HepG2 (cell line): ENCODE measurements around the gene WWTR1. TPM values are rescaled to one million over a fixed set of nuclear protein-coding genes. Genes with fewer than 3 reads are reported as not detected.

Source experiments
- ADNP ChIP-seq: sonication (generic); formaldehyde crosslinking; IDR thresholded peaks from 2 replicates; pipeline ENCODE4 v1.4.0; 2020; ENCODE audit warnings: missing genetic modification reagents
- CEBPG ChIP-seq: IDR thresholded peaks from 2 replicates; pipeline ENCODE4 v1.6.1; 2016
- FLYWCH1 ChIP-seq: sonication (generic); formaldehyde crosslinking; IDR thresholded peaks from 2 replicates; pipeline ENCODE4 v1.8.1; 2023; ENCODE audit warnings: mild to moderate bottlenecking, missing genetic modification reagents
- GABPB1 ChIP-seq: IDR thresholded peaks from 2 replicates; pipeline ENCODE4 v1.6.1; 2016; ENCODE audit warnings: mild to moderate bottlenecking, missing genetic modification reagents, moderate library complexity, missing compliant biosample characterization
- GTF2F1 ChIP-seq: fragments of 150-350 bp; IDR thresholded peaks from 2 replicates; pipeline ENCODE4 v1.6.1; 2014; ENCODE audit warnings: low read length
- HOXA7 ChIP-seq: sonication (generic); formaldehyde crosslinking; IDR thresholded peaks from 2 replicates; pipeline ENCODE4 v1.8.1; 2022; ENCODE audit warnings: mild to moderate bottlenecking, missing genetic modification reagents, moderate library complexity
- IRF2 ChIP-seq: IDR thresholded peaks from 2 replicates; pipeline ENCODE4 v1.6.1; 2018; ENCODE audit warnings: missing genetic modification reagents, missing compliant biosample characterization
- ISL2 ChIP-seq: sonication (generic); formaldehyde crosslinking; IDR thresholded peaks from 2 replicates; pipeline ENCODE4 v1.5.0; 2020; ENCODE audit warnings: missing genetic modification reagents
- KDM5B ChIP-seq: sonication (generic); formaldehyde crosslinking; IDR thresholded peaks from 2 replicates; pipeline ENCODE4 v1.4.0; 2020; ENCODE audit warnings: missing genetic modification reagents, mild to moderate bottlenecking, borderline replicate concordance
- STAT5B ChIP-seq: sonication (generic); formaldehyde crosslinking; IDR thresholded peaks from 2 replicates; pipeline ENCODE4 v1.4.0; 2020; ENCODE audit warnings: missing genetic modification reagents
- ZIK1 ChIP-seq: sonication (generic); formaldehyde crosslinking; IDR thresholded peaks from 2 replicates; pipeline ENCODE4 v1.5.0; 2020; ENCODE audit warnings: mild to moderate bottlenecking, low read depth, missing genetic modification reagents, borderline replicate concordance
- ZNF337 ChIP-seq: sonication (generic); formaldehyde crosslinking; IDR thresholded peaks from 2 replicates; pipeline ENCODE4 v1.5.1; 2020; ENCODE audit warnings: missing genetic modification reagents, low read depth, mild to moderate bottlenecking, borderline replicate concordance
- ZNF713 ChIP-seq: sonication (generic); formaldehyde crosslinking; IDR thresholded peaks from 2 replicates; pipeline ENCODE4 v1.4.0; 2020; ENCODE audit warnings: mild to moderate bottlenecking, missing genetic modification reagents
- ZSCAN31 ChIP-seq: sonication (generic); formaldehyde crosslinking; IDR thresholded peaks from 2 replicates; pipeline ENCODE4 v1.5.0; 2020; ENCODE audit warnings: low read depth, mild to moderate bottlenecking, missing genetic modification reagents
- ZXDC ChIP-seq: sonication (generic); formaldehyde crosslinking; IDR thresholded peaks from 2 replicates; pipeline ENCODE4 v1.5.0; 2020; ENCODE audit warnings: mild to moderate bottlenecking, missing genetic modification reagents
- polyA plus RNA-seq, 8 experiments: library from polyadenylated mRNA; depleted of rRNA in 3 of 8; stranded (reverse) in 7 of 8; unstranded in 1 of 8; fragments of >200 nt; fragmentation: Illumina TruSeq in 4 of 8; extraction: Trizol in 4 of 8; gene quantifications; 2 replicates each; pipeline versions ENCODE4 v1.2.1 to v1.2.3, GENCODE V29; 2011 to 2016; ENCODE audit warnings: low read depth in 4 of 8, missing spikeins in 1 of 8, mixed read lengths in 1 of 8; ENCODE audit not compliant: insufficient read depth in 1 of 8
- total RNA-seq, 5 experiments: library from RNA; depleted of rRNA; stranded (reverse); fragments of >200 nt; fragmentation: Illumina TruSeq; extraction: Trizol; gene quantifications; 2 replicates each; pipeline ENCODE4 v1.2.3, GENCODE V29; 2016; ENCODE audit warnings: low read depth in 1 of 5
- TF ChIP-seq, protein P1 (sequence below): sonication (generic); formaldehyde crosslinking; IDR thresholded peaks from 2 replicates; pipeline ENCODE4 v1.5.0; 2020; ENCODE audit warnings: mild to moderate bottlenecking, missing genetic modification reagents, borderline replicate concordance
- TF ChIP-seq, protein P2 (sequence below): sonication (generic); formaldehyde crosslinking; IDR thresholded peaks from 2 replicates; pipeline ENCODE4 v1.5.1; 2020; ENCODE audit warnings: mild to moderate bottlenecking, missing genetic modification reagents, moderate library complexity

Gene WWTR1
- total and polyA plus RNA-seq, 2 of the 13 experiments (the other 11 are each of a cell fraction or from before 2014, with no cell fraction given), result 19.7 to 139 TPM

- TF ChIP-seq ZNF713 (CRISPR knock-in tag) (no peak), HOXA7 (no peak), KDM5B (no peak), ZNF337 (CRISPR knock-in tag) (0 out of 2 replicates have a peak, but pooled peaks have one; percentile 41), ZXDC (CRISPR knock-in tag) (no peak), GABPB1 (CRISPR knock-in tag) (no peak), IRF2 (0 out of 2 replicates have a peak, but pooled peaks have one; percentile 16), FLYWCH1 (CRISPR knock-in tag) (no peak), ZIK1 (CRISPR knock-in tag) (no peak), STAT5B (no peak), CEBPG (CRISPR knock-in tag) (peak; percentile 68), ZSCAN31 (CRISPR knock-in tag) (no peak), GTF2F1 (no peak), ISL2 (peak; percentile 84), ADNP (CRISPR knock-in tag) (no peak)
- TF ChIP-seq, protein P1, sequence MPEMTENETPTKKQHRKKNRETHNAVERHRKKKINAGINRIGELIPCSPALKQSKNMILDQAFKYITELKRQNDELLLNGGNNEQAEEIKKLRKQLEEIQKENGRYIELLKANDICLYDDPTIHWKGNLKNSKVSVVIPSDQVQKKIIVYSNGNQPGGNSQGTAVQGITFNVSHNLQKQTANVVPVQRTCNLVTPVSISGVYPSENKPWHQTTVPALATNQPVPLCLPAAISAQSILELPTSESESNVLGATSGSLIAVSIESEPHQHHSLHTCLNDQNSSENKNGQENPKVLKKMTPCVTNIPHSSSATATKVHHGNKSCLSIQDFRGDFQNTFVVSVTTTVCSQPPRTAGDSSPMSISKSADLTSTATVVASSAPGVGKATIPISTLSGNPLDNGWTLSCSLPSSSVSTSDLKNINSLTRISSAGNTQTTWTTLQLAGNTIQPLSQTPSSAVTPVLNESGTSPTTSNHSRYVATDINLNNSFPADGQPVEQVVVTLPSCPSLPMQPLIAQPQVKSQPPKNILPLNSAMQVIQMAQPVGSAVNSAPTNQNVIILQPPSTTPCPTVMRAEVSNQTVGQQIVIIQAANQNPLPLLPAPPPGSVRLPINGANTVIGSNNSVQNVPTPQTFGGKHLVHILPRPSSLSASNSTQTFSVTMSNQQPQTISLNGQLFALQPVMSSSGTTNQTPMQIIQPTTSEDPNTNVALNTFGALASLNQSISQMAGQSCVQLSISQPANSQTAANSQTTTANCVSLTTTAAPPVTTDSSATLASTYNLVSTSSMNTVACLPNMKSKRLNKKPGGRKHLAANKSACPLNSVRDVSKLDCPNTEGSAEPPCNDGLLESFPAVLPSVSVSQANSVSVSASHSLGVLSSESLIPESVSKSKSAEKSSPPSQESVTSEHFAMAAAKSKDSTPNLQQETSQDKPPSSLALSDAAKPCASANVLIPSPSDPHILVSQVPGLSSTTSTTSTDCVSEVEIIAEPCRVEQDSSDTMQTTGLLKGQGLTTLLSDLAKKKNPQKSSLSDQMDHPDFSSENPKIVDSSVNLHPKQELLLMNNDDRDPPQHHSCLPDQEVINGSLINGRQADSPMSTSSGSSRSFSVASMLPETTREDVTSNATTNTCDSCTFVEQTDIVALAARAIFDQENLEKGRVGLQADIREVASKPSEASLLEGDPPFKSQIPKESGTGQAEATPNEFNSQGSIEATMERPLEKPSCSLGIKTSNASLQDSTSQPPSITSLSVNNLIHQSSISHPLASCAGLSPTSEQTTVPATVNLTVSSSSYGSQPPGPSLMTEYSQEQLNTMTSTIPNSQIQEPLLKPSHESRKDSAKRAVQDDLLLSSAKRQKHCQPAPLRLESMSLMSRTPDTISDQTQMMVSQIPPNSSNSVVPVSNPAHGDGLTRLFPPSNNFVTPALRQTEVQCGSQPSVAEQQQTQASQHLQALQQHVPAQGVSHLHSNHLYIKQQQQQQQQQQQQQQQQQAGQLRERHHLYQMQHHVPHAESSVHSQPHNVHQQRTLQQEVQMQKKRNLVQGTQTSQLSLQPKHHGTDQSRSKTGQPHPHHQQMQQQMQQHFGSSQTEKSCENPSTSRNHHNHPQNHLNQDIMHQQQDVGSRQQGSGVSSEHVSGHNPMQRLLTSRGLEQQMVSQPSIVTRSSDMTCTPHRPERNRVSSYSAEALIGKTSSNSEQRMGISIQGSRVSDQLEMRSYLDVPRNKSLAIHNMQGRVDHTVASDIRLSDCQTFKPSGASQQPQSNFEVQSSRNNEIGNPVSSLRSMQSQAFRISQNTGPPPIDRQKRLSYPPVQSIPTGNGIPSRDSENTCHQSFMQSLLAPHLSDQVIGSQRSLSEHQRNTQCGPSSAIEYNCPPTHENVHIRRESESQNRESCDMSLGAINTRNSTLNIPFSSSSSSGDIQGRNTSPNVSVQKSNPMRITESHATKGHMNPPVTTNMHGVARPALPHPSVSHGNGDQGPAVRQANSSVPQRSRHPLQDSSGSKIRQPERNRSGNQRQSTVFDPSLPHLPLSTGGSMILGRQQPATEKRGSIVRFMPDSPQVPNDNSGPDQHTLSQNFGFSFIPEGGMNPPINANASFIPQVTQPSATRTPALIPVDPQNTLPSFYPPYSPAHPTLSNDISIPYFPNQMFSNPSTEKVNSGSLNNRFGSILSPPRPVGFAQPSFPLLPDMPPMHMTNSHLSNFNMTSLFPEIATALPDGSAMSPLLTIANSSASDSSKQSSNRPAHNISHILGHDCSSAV (CRISPR knock-in tag), result no peak
- TF ChIP-seq, protein P2, sequence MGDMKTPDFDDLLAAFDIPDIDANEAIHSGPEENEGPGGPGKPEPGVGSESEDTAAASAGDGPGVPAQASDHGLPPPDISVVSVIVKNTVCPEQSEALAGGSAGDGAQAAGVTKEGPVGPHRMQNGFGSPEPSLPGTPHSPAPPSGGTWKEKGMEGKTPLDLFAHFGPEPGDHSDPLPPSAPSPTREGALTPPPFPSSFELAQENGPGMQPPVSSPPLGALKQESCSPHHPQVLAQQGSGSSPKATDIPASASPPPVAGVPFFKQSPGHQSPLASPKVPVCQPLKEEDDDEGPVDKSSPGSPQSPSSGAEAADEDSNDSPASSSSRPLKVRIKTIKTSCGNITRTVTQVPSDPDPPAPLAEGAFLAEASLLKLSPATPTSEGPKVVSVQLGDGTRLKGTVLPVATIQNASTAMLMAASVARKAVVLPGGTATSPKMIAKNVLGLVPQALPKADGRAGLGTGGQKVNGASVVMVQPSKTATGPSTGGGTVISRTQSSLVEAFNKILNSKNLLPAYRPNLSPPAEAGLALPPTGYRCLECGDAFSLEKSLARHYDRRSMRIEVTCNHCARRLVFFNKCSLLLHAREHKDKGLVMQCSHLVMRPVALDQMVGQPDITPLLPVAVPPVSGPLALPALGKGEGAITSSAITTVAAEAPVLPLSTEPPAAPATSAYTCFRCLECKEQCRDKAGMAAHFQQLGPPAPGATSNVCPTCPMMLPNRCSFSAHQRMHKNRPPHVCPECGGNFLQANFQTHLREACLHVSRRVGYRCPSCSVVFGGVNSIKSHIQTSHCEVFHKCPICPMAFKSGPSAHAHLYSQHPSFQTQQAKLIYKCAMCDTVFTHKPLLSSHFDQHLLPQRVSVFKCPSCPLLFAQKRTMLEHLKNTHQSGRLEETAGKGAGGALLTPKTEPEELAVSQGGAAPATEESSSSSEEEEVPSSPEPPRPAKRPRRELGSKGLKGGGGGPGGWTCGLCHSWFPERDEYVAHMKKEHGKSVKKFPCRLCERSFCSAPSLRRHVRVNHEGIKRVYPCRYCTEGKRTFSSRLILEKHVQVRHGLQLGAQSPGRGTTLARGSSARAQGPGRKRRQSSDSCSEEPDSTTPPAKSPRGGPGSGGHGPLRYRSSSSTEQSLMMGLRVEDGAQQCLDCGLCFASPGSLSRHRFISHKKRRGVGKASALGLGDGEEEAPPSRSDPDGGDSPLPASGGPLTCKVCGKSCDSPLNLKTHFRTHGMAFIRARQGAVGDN (CRISPR knock-in tag), result no peak
Observed at GRCh38 chr3:149599236-149599635, 58.6 kb downstream of the WWTR1 start (continued).
